ENCODE measurements around the gene PAF1. TPM values are rescaled to one million over a fixed set of nuclear protein-coding genes. Genes with fewer than 3 reads are reported as not detected.

Gene PAF1
- total and polyA plus RNA-seq, 2 donors (not counting 1 experiment from before 2014, with no cell fraction given): 46.4 to 65.5 TPM

GRCh38 chr19:39422020-39422419 lies 31.1 kb upstream of the PAF1 start:
- Histone ChIP-seq H2AFZ (ENCODE audit: low read length) (no peak overlapping the region), H3K4me1 (ENCODE audit: control insufficient read depth, extremely low read depth, insufficient read depth, low read length) (no peaks in the 10 kb centered on the region), H4K20me1 (ENCODE audit: control insufficient read depth, extremely low read depth, insufficient read depth, low read length) (no peaks in the 10 kb centered on the region), H3K9ac (ENCODE audit: insufficient read depth, low read length) (no peak overlapping the region), H3K9me3 (ENCODE audit: control insufficient read depth, insufficient read depth, low read depth, low read length) (no peaks in the 10 kb centered on the region), H3K36me3 (ENCODE audit: control insufficient read depth, insufficient read depth, low read length) (peaks cover 26% of the 10 kb centered on the region), H3K79me2 (ENCODE audit: control insufficient read depth, insufficient read depth, low read length) (no peaks in the 10 kb centered on the region), H3K4me3 (replicated peaks in 1 of 4; ENCODE audit: control extremely low read depth in 1 of 4, insufficient read depth in 1 of 4, low read depth in 3 of 4, low read length in 4 of 4) (no peak overlapping the region), H3K27ac (ENCODE audit: insufficient read depth, low read length) (no peak overlapping the region), H3K4me2 (ENCODE audit: extremely low read depth, insufficient read depth, low read length) (no peak overlapping the region), H3K27me3 (ENCODE audit: control insufficient read depth, insufficient read depth, low read length) (no peaks in the 10 kb centered on the region)
- TF ChIP-seq, protein P1, sequence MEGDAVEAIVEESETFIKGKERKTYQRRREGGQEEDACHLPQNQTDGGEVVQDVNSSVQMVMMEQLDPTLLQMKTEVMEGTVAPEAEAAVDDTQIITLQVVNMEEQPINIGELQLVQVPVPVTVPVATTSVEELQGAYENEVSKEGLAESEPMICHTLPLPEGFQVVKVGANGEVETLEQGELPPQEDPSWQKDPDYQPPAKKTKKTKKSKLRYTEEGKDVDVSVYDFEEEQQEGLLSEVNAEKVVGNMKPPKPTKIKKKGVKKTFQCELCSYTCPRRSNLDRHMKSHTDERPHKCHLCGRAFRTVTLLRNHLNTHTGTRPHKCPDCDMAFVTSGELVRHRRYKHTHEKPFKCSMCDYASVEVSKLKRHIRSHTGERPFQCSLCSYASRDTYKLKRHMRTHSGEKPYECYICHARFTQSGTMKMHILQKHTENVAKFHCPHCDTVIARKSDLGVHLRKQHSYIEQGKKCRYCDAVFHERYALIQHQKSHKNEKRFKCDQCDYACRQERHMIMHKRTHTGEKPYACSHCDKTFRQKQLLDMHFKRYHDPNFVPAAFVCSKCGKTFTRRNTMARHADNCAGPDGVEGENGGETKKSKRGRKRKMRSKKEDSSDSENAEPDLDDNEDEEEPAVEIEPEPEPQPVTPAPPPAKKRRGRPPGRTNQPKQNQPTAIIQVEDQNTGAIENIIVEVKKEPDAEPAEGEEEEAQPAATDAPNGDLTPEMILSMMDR (conservative IDR thresholded peaks at IDR 0.05 in 1 of 2, IDR thresholded peaks at IDR 0.05 in 1 of 2; ENCODE audit: low read depth in 1 of 2, low read length in 2 of 2): no peak
- TF ChIP-seq EZH2 (IDR thresholded peaks at IDR 0.05; ENCODE audit: low read length, missing control alignments): no peak
- DNase-seq (ENCODE audit: low read depth in 2 of 2): no peak

DNA sequence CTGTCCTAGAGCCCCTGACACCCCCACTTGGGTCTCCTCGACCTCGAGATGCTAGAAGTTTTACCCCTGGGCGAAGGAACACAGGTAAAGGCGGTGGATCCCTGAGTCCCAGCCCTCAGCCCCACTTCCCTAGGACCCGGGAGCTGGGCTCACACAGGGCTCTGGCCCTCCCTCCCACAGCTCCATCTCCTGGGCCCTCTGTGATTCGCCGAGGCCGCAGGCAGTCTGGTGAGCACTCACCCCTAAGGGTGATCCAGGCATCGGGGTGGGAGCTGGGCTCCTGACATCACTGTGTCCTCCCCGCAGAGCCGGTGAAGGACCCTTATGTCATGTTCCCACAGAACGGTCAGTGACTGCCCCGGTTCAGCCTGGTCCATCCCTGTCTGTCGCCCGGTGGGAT lies 29.9 kb upstream of the PAF1 start:
- DNase-seq (ENCODE audit: low read depth in 2 of 2): no peak
- Histone ChIP-seq H3K79me2 (ENCODE audit: control insufficient read depth, insufficient read depth, low read length) (peaks cover 4% of the 10 kb centered on the region), H3K4me1 (ENCODE audit: control insufficient read depth, extremely low read depth, insufficient read depth, low read length) (no peaks in the 10 kb centered on the region), H2AFZ (ENCODE audit: low read length) (no peak overlapping the region), H3K27me3 (ENCODE audit: control insufficient read depth, insufficient read depth, low read length) (no peaks in the 10 kb centered on the region), H3K27ac (ENCODE audit: insufficient read depth, low read length) (no peak overlapping the region), H3K9me3 (ENCODE audit: control insufficient read depth, insufficient read depth, low read depth, low read length) (no peaks in the 10 kb centered on the region), H3K4me3 (replicated peaks in 1 of 4; ENCODE audit: control extremely low read depth in 1 of 4, insufficient read depth in 1 of 4, low read depth in 3 of 4, low read length in 4 of 4) (no peak overlapping the region), H4K20me1 (ENCODE audit: control insufficient read depth, extremely low read depth, insufficient read depth, low read length) (no peaks in the 10 kb centered on the region), H3K4me2 (ENCODE audit: extremely low read depth, insufficient read depth, low read length) (no peak overlapping the region), H3K9ac (ENCODE audit: insufficient read depth, low read length) (no peak overlapping the region), H3K36me3 (ENCODE audit: control insufficient read depth, insufficient read depth, low read length) (peaks cover 31% of the 10 kb centered on the region)
- no peak for TF ChIP-seq EZH2 (IDR thresholded peaks at IDR 0.05; ENCODE audit: low read length, missing control alignments)
- TF ChIP-seq, protein P1 (conservative IDR thresholded peaks at IDR 0.05 in 1 of 2, IDR thresholded peaks at IDR 0.05 in 1 of 2; ENCODE audit: low read depth in 1 of 2, low read length in 2 of 2): no peak

DNA sequence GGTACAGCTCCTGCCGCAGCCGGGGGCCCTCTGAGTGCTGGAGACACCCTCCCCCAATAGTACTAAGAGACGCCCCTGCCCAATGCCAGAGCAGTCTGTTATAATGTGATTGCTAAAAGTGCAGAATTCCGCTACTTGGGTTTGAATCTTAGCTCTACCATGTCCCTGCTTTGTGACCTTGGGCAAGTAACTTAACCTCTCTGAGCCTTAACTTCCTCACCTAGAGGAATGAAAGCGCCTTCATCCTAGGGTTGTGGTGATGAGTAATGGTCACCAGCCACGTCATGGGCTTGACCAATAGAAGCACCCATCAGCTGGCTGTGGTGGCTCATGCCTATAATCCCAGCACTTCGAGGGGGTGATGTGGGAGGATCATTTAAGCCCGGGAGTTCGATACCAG lies 28.1 kb upstream of the PAF1 start:
- Histone ChIP-seq H3K27me3 (ENCODE audit: control insufficient read depth, insufficient read depth, low read length) (no peaks in the 10 kb centered on the region), H3K9me3 (ENCODE audit: control insufficient read depth, insufficient read depth, low read depth, low read length) (no peaks in the 10 kb centered on the region), H3K4me2 (ENCODE audit: extremely low read depth, insufficient read depth, low read length) (no peak overlapping the region), H3K4me1 (ENCODE audit: control insufficient read depth, extremely low read depth, insufficient read depth, low read length) (peaks cover 7% of the 10 kb centered on the region), H3K79me2 (ENCODE audit: control insufficient read depth, insufficient read depth, low read length) (peaks cover 19% of the 10 kb centered on the region), H3K27ac (ENCODE audit: insufficient read depth, low read length) (no peak overlapping the region), H3K36me3 (ENCODE audit: control insufficient read depth, insufficient read depth, low read length) (peaks cover 27% of the 10 kb centered on the region), H3K4me3 (replicated peaks in 1 of 4; ENCODE audit: control extremely low read depth in 1 of 4, insufficient read depth in 1 of 4, low read depth in 3 of 4, low read length in 4 of 4) (no peak overlapping the region), H3K9ac (ENCODE audit: insufficient read depth, low read length) (no peak overlapping the region), H4K20me1 (ENCODE audit: control insufficient read depth, extremely low read depth, insufficient read depth, low read length) (no peaks in the 10 kb centered on the region), H2AFZ (ENCODE audit: low read length) (no peak overlapping the region)
- TF ChIP-seq, protein P1 (conservative IDR thresholded peaks at IDR 0.05 in 1 of 2, IDR thresholded peaks at IDR 0.05 in 1 of 2; ENCODE audit: low read depth in 1 of 2, low read length in 2 of 2): no peak
- no peak for TF ChIP-seq EZH2 (IDR thresholded peaks at IDR 0.05; ENCODE audit: low read length, missing control alignments)
- no peak for DNase-seq (ENCODE audit: low read depth in 2 of 2)
